IMR-90 (cell line): ENCODE measurements around the gene MFAP3L. TPM values are rescaled to one million over a fixed set of nuclear protein-coding genes. Genes with fewer than 3 reads are reported as not detected.

Experiments used
- ATAC-seq: fragments of 200-7000 bp; cut with Tn5 transposase; 2 replicates; pipeline ENCODE4 v1.9.1; 2020; ENCODE audit warnings: low read depth, mild to moderate bottlenecking, moderate library complexity
- BruUV-seq: library from RNA; stranded (reverse); fragments of 400-500 nt; replicated peaks from 2 replicates; lab custom pipeline; 2021; lab: Mats Ljungman, UMichigan
- CTCF ChIA-PET: fragments of 300-600 bp; formaldehyde crosslinking; extraction: SDS; loops from one replicate; lab custom pipeline; 2021; ENCODE audit warnings: antibody characterized with exemption; lab: Yijun Ruan, JAX
- POLR2A ChIA-PET: fragments of 300-600 bp; sonication (Branson Sonifier 250); formaldehyde crosslinking; loops from one replicate; lab custom pipeline; 2022; ENCODE audit warnings: antibody characterized with exemption; ENCODE audit not compliant: unreplicated experiment; lab: Charles Lee
- DNase-seq: peaks from one replicate; pipeline ENCODE4 v3.0.0; 2013
- H2AFZ ChIP-seq: replicated peaks from 2 replicates; pipeline ENCODE3; 2013; ENCODE audit warnings: low read length, mild to moderate bottlenecking; ENCODE audit not compliant: poor library complexity
- H2AK5ac ChIP-seq: 2 replicates; pipeline ENCODE4 v1.6.1; 2013; ENCODE audit warnings: low read depth, low read length, inconsistent platforms
- H2AK9ac ChIP-seq: replicated peaks from 2 replicates; pipeline ENCODE3; 2013; ENCODE audit warnings: mild to moderate bottlenecking, low read depth, low read length, moderate library complexity; ENCODE audit not compliant: poor library complexity
- H2BK120ac ChIP-seq: 2 replicates; pipeline ENCODE4 v1.6.1; 2013; ENCODE audit warnings: low read depth, low read length, inconsistent platforms
- H2BK15ac ChIP-seq: 3 replicates; pipeline ENCODE4 v1.6.1; 2013; ENCODE audit warnings: low read depth, low read length, inconsistent platforms
- H2BK20ac ChIP-seq: 2 replicates; pipeline ENCODE4 v1.6.1; 2013; ENCODE audit warnings: low read depth, mild to moderate bottlenecking, inconsistent platforms, low read length, moderate library complexity
- H2BK5ac ChIP-seq: 2 replicates; pipeline ENCODE4 v1.6.1; 2013; ENCODE audit warnings: mild to moderate bottlenecking, low read depth, low read length, inconsistent platforms; ENCODE audit not compliant: poor library complexity, severe bottlenecking
- H3K14ac ChIP-seq: replicated peaks from 2 replicates; pipeline ENCODE4 v1.6.1; 2013; ENCODE audit warnings: low read depth, low read length, inconsistent platforms
- H3K18ac ChIP-seq: 2 replicates; pipeline ENCODE4 v1.6.1; 2013; ENCODE audit warnings: low read depth, low read length, control low read depth
- H3K23ac ChIP-seq: 2 replicates; pipeline ENCODE4 v1.6.1; 2013; ENCODE audit warnings: low read depth, low read length, inconsistent platforms
- H3K27ac ChIP-seq: 2 replicates; pipeline ENCODE4 v1.5.1; 2013; ENCODE audit warnings: mild to moderate bottlenecking, control low read depth, low read length; ENCODE audit not compliant: insufficient read depth
- H3K27me3 ChIP-seq: 2 replicates; pipeline ENCODE4 v1.6.1; 2013; ENCODE audit warnings: low read length; ENCODE audit not compliant: control insufficient read depth, insufficient read depth
- H3K36me3 ChIP-seq: 2 replicates; pipeline ENCODE4 v1.6.1; 2013; ENCODE audit warnings: low read length, mixed read lengths; ENCODE audit not compliant: control insufficient read depth, insufficient read depth
- H3K4ac ChIP-seq: 2 replicates; pipeline ENCODE4 v1.6.1; 2013; ENCODE audit warnings: low read depth, low read length, inconsistent platforms
- H3K4me1 ChIP-seq: 2 replicates; pipeline ENCODE4 v1.6.1; 2013; ENCODE audit warnings: low read length, mixed read lengths; ENCODE audit not compliant: control insufficient read depth, insufficient read depth
- H3K4me2 ChIP-seq: 2 replicates; pipeline ENCODE4 v1.6.1; 2013; ENCODE audit warnings: low read depth, mild to moderate bottlenecking, control low read depth, low read length, moderate library complexity
- H3K4me3 ChIP-seq: 2 replicates; pipeline ENCODE4 v1.5.1; 2013; ENCODE audit warnings: low read depth, mild to moderate bottlenecking, control low read depth, low read length, moderate library complexity; ENCODE audit not compliant: insufficient read depth
- H3K56ac ChIP-seq: 2 replicates; pipeline ENCODE4 v1.6.1; 2013; ENCODE audit warnings: low read length, inconsistent platforms; ENCODE audit not compliant: insufficient read depth; ENCODE audit errors: extremely low read depth
- H3K79me1 ChIP-seq, 2 experiments: 2 replicates each; pipeline ENCODE4 v1.6.1; 2013; ENCODE audit warnings: low read length in 2 of 2, inconsistent platforms in 1 of 2, low read depth in 1 of 2
- H3K9ac ChIP-seq: 2 replicates; pipeline ENCODE4 v1.6.1; 2013; ENCODE audit warnings: low read depth, low read length, control low read depth
- H3K9me1 ChIP-seq: 2 replicates; pipeline ENCODE4 v1.6.1; 2013; ENCODE audit warnings: low read length, inconsistent platforms; ENCODE audit not compliant: insufficient read depth
- H3K9me3 ChIP-seq: 2 replicates; pipeline ENCODE4 v1.6.1; 2013; ENCODE audit warnings: low read length; ENCODE audit not compliant: control insufficient read depth, insufficient read depth
- H4K20me1 ChIP-seq: 2 replicates; pipeline ENCODE4 v1.6.1; 2013; ENCODE audit warnings: low read length, inconsistent platforms; ENCODE audit not compliant: insufficient read depth
- H4K5ac ChIP-seq: 2 replicates; pipeline ENCODE4 v1.6.1; 2013; ENCODE audit warnings: mild to moderate bottlenecking, low read depth, low read length, control low read depth
- H4K8ac ChIP-seq, 2 experiments: 2 replicates each; pipeline ENCODE4 v1.6.1; 2013; ENCODE audit warnings: low read depth in 2 of 2, low read length in 2 of 2, control low read depth in 1 of 2, inconsistent platforms in 1 of 2
- H4K91ac ChIP-seq: 2 replicates; pipeline ENCODE4 v1.6.1; 2013; ENCODE audit warnings: low read depth, low read length, inconsistent platforms; ENCODE audit not compliant: insufficient read depth
- BHLHE40 ChIP-seq: fragments of 150-350 bp; IDR thresholded peaks from 2 replicates; pipeline ENCODE4 v1.6.1; 2016; ENCODE audit warnings: mild to moderate bottlenecking, low read depth, low read length
- CHD1 ChIP-seq: IDR thresholded peaks from 2 replicates; pipeline ENCODE4 v1.6.1; 2012; ENCODE audit warnings: low read depth, low read length, improper control_type of control experiment
- FOS ChIP-seq: fragments of 150-350 bp; IDR thresholded peaks from 2 replicates; pipeline ENCODE4 v1.6.1; 2016; ENCODE audit warnings: low read depth, low read length
- POLR2A ChIP-seq: IDR thresholded peaks from 2 replicates; pipeline ENCODE4 v1.6.1; 2012; ENCODE audit warnings: mild to moderate bottlenecking, low read depth, low read length
- RAD21 ChIP-seq: IDR thresholded peaks from 2 replicates; pipeline ENCODE4 v1.6.1; 2012; ENCODE audit warnings: low read length, improper control_type of control experiment
- USF2 ChIP-seq: fragments of 150-350 bp; IDR thresholded peaks from 2 replicates; pipeline ENCODE4 v1.6.1; 2017; ENCODE audit warnings: mild to moderate bottlenecking, antibody characterized with exemption, low read length, low read depth
- WGBS, 2 experiments: methylation state at CpG; one replicate each; pipeline versions ENCODE4 v1.1.5 to v1.1.7; 2013; ENCODE audit warnings: missing lambda C conversion rate in 2 of 2; ENCODE audit not compliant: insufficient read length in 1 of 2; ENCODE audit errors: extremely low coverage in 2 of 2; 5-methylcytosine and 5-hydroxymethylcytosine counted together
- dilution Hi-C: fragments of 300-500 bp; cut with HindIII; formaldehyde crosslinking; loops from one replicate; pipeline ENCODE4 v1.14.3; 2018; ENCODE audit warnings: low sequenced_read_pairs; ENCODE audit not compliant: unreplicated experiment
- in situ Hi-C: fragments of 300-500 bp; cut with MboI; formaldehyde crosslinking; loops from 3 replicates; pipeline ENCODE4 v1.14.3; 2019; ENCODE audit warnings: low sequenced_read_pairs, inconsistent platforms, mixed read lengths
- intact Hi-C: fragments of 100-400 bp; cut with micrococcal nuclease; formaldehyde crosslinking; loops from 2 replicates; pipeline ENCODE4 v1.10.0; 2022
- polyA plus RNA-seq, 3 experiments: library from polyadenylated mRNA; depleted of rRNA; stranded (reverse); fragments of >200 nt; gene quantifications; 2 replicates each; pipeline ENCODE4 v1.2.3, GENCODE V29; 2012; ENCODE audit warnings: low replicate concordance in 1 of 3
- total RNA-seq: library from RNA; depleted of rRNA; stranded (reverse); fragments of >200 nt; gene quantifications from 2 replicates; pipeline ENCODE4 v1.2.3, GENCODE V29; 2012

MFAP3L gene
- total and polyA plus RNA-seq, 2 of the 4 experiments (the other 2 are of a cell fraction), result 0.22 to 0.36 TPM

- Histone ChIP-seq H3K4me1 (no peaks in the 10 kb centered on the region), H3K56ac (no peak overlapping the region), H3K4me2 (no peak overlapping the region), H2BK15ac (no peak overlapping the region), H3K27ac (no peak overlapping the region), H3K27me3 (peaks cover 8% of the 10 kb centered on the region), H3K79me1 (no peaks in the 10 kb centered on the region), H4K5ac (no peak overlapping the region), H3K14ac (no peak overlapping the region), H3K9me1 (no peaks in the 10 kb centered on the region), H2AK5ac (no peak overlapping the region), H3K18ac (no peak overlapping the region), H3K23ac (no peak overlapping the region), H2BK120ac (no peak overlapping the region), H3K9me3 (no peaks in the 10 kb centered on the region), H4K91ac (no peak overlapping the region), H3K4ac (no peak overlapping the region), H2BK20ac (no peak overlapping the region), H4K20me1 (no peaks in the 10 kb centered on the region), H3K4me3 (no peak overlapping the region), H2AFZ (no peak overlapping the region), H2BK5ac (no peak overlapping the region), H2AK9ac (no peak overlapping the region), H4K8ac (no peak overlapping the region), H3K36me3 (no peaks in the 10 kb centered on the region), H3K9ac (no peak overlapping the region)
- dilution Hi-C loops, result no loop called here
- no peak for DNase-seq
- POLR2A ChIA-PET, result no interaction called here
- TF ChIP-seq RAD21 (no peak), CHD1 (no peak), USF2 (no peak), BHLHE40 (no peak), POLR2A (no peak), FOS (no peak)
- no peak for ATAC-seq
- CTCF ChIA-PET, result no interaction called here
- BruUV-seq, result no TSS peak
- WGBS, 2 experiments, result no CpG with 5 or more reads among the region's 1 CpG
- in situ Hi-C loops, result no loop called here
- intact Hi-C loops, result no loop called here
Observed at GRCh38 chr4:170037481-170037880, 11.3 kb upstream of the MFAP3L start.
